Right ventricle myocardium inferior (tissue), 1 donor: Measurements from ENCODE around the gene TPPP. TPM values are rescaled to one million over a fixed set of nuclear protein-coding genes. Genes with fewer than 3 reads are reported as not detected.
"Not testable (repeated sequence)": the region's sequence is repeated elsewhere in the genome, so short reads cannot be mapped to it uniquely, and the experiment has no call there.

Experiments used
- ATAC-seq: fragments of 200-7000 bp; cut with Tn5 transposase; one replicate; pipeline ENCODE4 v1.9.1; 2020; ENCODE audit warnings: mild to moderate bottlenecking, moderate library complexity
- DNase-seq: peaks from one replicate; pipeline ENCODE4 v3.0.0; 2021; ENCODE audit errors: missing footprints
- intact Hi-C: fragments of 100-400 bp; cut with DNase I; formaldehyde crosslinking; loops from one replicate; pipeline ENCODE4 v1.11.0; 2022
- total RNA-seq: library from RNA; stranded (reverse); fragmentation: NEBNext Ultra II Directional; extraction: Animal tissue kit (Norgen Biotek cat#: 25700); gene quantifications from one replicate; pipeline ENCODE4 v1.2.1, GENCODE V29; 2021
- donor health status: DM: no; HTN: yes; CAD: no; lungs with severe emphysema.

The TPPP gene
- total RNA-seq, 1 donor from 2014 or later = 34.5 TPM

GRCh38 chr5:696753-697702 is 3.9 kb upstream of the TPPP start:
- DNase-seq, intact Hi-C loops, ATAC-seq: not testable (repeated sequence)

DNA sequence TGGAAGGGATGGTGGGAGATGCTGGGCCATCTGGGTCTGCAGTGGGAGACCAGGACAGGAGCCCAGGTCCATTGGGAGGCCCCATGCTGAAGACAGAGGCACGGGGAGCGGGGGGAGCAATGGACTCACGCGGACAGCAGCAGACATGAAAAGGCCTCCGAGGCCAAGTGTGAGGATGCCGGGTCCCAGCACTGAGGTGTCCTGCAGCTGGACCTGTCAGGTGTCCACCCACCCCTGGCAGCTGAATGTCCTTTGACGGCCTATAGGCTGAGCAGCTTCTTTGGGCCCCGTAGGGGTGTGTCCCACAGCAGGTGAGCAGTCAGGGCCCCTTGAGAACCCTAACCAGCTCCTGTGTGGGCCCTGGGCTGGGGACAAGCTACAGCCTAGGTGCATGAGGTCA is 3.0 kb upstream of the TPPP start:
- intact Hi-C loops, DNase-seq, ATAC-seq: not testable (repeated sequence)

GRCh38 chr5:695475-695874 is 2.3 kb upstream of the TPPP start:
- intact Hi-C loops, ATAC-seq, DNase-seq: not testable (repeated sequence)

GRCh38 chr5:694042-694431 is 885 bp upstream of the TPPP start:
- DNase-seq = not testable (repeated sequence)
- ATAC-seq = peak; percentile 11
- intact Hi-C loops = loop anchor here (5.0 kb wide), 1 partner anchor 198 kb away; the partner anchor contains the start of genes BRD9 and TRIP13

- ATAC-seq, DNase-seq: not testable (repeated sequence)
- intact Hi-C loops = loop anchor here (2.0 to 5.0 kb wide), 2 partner anchors 18 to 200 kb away; partner anchors contain the start of genes BRD9 and TRIP13
Measured at GRCh38 chr5:692529-693041, 567 bp downstream of the TPPP start.

DNA sequence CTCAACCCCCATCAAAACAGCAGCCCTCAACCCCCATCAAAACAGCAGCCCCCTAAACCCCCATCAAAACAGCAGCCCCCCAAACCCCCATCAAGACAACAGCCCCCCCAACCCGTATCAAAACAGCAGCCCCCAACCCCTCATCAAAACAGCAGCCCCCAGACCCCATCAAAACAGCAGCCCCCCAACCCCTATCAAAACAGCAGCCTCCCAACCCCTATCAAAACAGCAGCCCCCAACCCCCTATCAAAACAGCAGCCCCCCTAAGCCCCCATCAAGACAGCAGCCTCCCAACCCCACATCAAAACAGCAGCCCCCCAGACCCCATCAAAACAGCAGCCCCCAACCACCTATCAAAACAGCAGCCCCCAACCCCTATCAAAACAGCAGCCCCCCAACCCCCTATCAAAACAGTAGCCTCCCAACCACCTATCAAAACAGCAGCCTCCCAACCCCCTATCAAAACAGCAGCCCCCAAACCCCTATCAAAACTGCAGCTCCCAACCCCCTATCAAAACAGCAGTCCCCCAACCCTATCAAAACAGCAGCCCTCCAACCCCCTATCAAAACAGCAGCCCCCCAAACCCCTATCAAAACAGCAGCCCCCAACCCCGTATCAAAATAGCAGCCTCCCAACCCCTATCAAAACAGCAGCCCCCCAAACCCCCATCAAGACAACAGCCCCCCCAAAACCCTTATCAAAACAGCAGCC is 1.2 kb downstream of the TPPP start:
- ATAC-seq (no peak), DNase-seq (no peak)
- intact Hi-C loops = loop anchor here (2.0 to 5.0 kb wide), 2 partner anchors 17 to 200 kb away; partner anchors contain the start of genes BRD9 and TRIP13

DNA sequence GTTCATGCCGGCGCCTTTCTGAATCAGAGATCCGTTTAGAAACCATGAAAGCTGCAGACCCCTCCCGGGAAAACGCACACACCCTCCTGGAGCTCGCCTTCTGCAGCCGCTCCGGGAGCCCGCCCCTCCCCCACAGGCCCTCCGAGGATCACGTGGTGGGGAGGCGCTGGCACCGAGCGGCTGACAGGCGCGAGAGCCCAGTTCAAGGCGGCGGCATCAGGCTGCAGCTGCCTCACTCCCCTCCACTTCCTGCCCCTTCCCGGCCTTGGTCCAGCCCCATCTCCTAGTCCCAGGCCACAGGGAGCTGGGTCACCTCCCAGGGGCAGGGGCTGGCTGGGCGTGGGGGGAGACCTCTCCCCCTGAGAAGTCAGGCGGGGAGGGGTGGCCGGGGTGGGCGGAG is 2.1 kb downstream of the TPPP start:
- ATAC-seq = peak; percentile 47
- not testable (repeated sequence) for DNase-seq
- intact Hi-C loops = loop anchor here (5.0 kb wide), 1 partner anchor 201 kb away; the partner anchor contains the start of genes BRD9 and TRIP13

DNA sequence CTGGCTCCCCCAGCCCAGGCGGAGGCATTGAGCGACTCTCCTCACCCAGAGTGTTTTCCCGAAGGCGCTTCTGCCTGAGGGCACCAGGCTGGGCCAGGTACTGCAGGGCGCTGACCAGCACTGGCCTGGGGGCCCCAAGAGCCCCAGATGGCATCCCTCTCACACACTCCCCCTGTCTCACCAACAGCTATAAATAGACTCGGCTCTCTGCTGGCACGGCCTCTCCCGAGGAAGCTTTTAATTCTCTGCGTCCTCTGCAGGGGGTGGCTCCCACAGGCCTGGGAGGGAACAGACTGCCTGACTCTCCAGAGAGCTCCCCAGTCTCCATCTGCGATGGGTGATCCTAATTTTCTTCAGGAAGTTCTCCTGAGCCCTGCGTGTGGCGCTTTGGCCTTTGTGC is 2.9 kb downstream of the TPPP start:
- intact Hi-C loops = loop anchor here (5.0 kb wide), 1 partner anchor 202 kb away; the partner anchor contains the start of genes BRD9 and TRIP13
- DNase-seq = not testable (repeated sequence)
- peak; percentile 66 for ATAC-seq

DNA sequence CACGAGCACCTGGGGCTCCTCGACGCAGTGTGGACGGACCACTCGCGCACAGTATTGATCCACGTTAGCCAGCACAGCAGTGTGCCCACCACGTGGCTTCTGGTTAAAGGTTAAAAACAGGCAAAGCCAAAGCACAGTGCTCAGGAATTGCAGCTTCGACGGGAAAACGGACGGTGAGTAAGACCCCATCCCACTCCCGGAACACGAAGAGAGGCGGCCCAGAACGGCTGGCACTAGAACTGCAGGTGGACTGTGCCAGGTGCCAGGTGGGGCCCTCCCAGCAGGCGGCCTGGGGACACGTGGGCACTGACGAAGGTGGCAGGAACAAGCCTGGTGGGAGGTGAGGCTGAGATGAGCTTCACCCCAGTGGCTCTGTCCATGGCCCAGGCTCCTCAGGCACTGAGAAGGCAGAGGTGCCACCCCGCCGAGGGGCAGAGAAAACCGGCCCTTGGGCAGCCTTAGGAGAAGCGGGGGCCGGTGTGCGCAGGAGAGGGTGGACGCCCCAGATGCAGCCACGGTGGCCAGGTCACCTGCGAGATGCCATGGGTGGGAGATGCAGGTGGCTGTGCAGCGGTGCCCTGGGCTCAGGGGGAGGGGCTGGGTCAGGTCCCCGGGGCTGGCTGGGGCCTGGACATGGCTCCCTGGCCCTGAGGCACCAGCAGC is 4.7 kb downstream of the TPPP start:
- ATAC-seq, intact Hi-C loops, DNase-seq: not testable (repeated sequence)

- intact Hi-C loops, DNase-seq, ATAC-seq: not testable (repeated sequence)
Measured at GRCh38 chr5:686936-687335, 6.2 kb downstream of the TPPP start.

- ATAC-seq, DNase-seq, intact Hi-C loops: not testable (repeated sequence)
Measured at GRCh38 chr5:686172-686523, 7.0 kb downstream of the TPPP start.

DNA sequence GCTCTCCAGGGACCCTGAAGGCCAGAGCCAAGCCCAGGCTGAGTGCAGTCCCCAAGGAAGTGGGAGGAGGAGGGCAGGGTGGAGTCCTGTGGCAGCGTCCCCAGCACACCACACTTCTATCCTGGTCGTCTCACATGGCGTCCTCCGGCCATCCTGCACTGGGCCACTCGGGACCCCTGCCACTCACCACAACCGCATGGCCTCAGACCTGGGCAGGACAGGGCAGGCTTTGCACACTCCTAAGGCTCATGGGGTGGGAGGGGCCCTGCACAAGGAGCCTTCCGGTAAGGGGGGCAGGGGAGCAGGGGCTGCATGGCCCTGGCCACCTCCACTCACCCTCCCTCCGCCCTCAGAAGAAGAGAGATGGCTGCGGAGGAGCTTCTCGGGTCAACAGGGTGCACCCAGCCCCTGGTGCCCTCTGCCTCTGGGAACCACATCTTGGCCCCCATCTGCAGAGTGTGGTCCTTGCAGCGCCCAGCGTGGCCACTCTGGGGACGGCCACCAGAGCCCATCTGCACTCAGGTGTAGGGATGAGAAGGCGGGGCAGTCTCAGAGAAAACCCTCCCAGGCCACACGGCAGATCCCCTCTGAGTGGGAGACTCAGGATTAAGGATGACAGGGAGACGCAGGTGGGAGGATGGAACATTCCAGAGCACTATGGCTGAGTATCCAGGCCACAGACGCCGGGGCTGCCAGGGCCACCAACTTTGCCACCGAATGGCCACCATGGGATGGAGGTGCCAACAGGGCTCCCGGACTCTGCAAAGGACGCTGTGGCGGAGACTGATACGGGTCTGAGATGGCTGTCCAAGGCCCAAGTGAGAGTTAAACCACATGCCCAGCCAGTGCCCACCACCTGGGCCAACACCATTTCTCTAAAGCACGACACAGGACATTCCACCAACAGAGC is 7.6 kb downstream of the TPPP start:
- ATAC-seq (no peak), DNase-seq (peak; percentile 52)
- intact Hi-C loops = no loop called here

DNA sequence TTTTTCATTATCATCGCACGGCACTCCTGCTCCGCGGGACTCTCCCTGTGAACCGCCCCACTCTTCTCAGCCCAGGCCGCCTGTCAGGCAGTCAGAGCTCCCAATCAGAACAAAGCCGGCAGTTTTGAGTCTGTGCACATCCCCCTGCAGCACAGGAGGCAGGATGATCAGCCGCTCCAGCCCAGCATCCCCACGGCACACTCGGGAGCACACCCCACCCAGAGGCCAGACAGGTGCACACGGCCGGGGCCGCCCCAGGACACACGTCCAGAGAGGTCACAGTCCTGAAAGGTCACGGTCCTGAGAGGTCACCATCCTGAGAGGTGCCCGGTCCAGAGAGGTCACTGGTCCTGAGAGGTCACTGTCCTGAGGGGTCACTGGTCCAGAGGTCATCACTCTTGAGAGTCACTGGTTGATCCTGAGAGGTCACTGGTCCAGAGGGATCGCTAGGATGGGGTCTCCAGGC is 8.4 kb downstream of the TPPP start:
- intact Hi-C loops = loop anchor here (5.0 kb wide), 1 partner anchor 88 kb away; no protein-coding TSS in a partner anchor
- DNase-seq = no peak
- no peak for ATAC-seq

DNA sequence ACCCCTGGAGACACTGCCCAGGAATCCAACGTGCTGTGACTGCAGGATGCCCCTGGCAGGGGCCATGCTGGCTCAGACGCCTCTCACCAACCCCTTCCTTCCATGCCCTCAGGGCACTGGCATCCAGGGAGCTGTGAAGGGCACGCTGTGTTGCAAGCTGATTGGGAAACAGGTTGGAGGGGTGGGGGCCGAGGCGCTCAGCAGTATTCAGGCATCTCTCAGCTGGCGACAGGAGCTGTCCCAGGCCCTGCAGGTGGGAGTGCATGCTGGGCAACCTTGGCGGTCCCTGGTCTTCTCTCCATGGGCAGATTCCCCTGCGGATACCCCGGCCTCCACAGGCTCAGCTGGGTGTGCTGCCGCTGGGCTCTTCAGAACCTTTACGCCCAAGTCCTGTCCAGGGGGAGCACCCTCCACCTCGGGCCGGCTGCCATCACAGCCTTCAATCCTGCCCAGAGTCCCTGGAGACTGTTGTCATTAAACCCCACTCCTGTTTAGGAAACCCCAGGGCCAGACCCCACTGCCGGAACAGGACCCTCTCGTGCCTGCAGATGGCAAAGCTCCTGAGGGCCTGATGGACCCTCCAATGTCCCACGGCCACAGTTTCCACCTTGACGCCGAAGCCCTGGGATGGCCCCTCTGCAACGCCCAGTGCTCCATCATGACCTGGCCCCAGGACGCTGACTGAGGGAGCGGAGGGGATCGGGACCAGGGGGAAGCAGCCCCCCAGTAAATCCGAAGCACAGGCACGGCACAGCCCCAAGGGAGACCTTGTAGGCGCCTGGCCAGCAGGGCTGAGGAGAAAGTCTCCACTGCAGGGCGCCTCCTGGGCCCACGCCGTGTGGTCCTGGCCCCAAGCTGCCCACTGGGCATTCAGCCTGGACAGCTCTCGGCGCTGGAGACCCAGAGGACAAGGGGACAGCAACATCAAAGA is 9.3 kb downstream of the TPPP start:
- intact Hi-C loops = loop anchor here (5.0 kb wide), 1 partner anchor 88 kb away; no protein-coding TSS in a partner anchor
- peak; percentile 61 for DNase-seq
- ATAC-seq = peak; percentile 53

- intact Hi-C loops = loop anchor here (5.0 kb wide), 1 partner anchor 89 kb away; no protein-coding TSS in a partner anchor
- not testable (repeated sequence) for ATAC-seq, DNase-seq
Measured at GRCh38 chr5:682651-683358, 10.3 kb downstream of the TPPP start.
